Subcutaneous adipose tissue (tissue), 4 donors: ENCODE data around the gene STYXL1. TPM values are rescaled to one million over a fixed set of nuclear protein-coding genes. Genes with fewer than 3 reads are reported as not detected.

Experiments used
- total RNA-seq, 4 donors: library from RNA; depleted of rRNA; stranded (reverse); fragments of >200 nt; gene quantifications; one replicate each; pipeline ENCODE4 v1.1.0, GENCODE V29; 2016
- TF ChIP-seq, protein P1 (sequence below): fragments of 450-650 bp; IDR thresholded peaks from one replicate; pipeline ENCODE4 v1.5.1; 2016; ENCODE audit warnings: low read depth, mild to moderate bottlenecking, control low read depth, antibody characterized with exemption, moderate library complexity

The STYXL1 gene
- total RNA-seq, 4 donors from 2014 or later, result 14.8 to 37.1 (median 26.0) TPM

DNA sequence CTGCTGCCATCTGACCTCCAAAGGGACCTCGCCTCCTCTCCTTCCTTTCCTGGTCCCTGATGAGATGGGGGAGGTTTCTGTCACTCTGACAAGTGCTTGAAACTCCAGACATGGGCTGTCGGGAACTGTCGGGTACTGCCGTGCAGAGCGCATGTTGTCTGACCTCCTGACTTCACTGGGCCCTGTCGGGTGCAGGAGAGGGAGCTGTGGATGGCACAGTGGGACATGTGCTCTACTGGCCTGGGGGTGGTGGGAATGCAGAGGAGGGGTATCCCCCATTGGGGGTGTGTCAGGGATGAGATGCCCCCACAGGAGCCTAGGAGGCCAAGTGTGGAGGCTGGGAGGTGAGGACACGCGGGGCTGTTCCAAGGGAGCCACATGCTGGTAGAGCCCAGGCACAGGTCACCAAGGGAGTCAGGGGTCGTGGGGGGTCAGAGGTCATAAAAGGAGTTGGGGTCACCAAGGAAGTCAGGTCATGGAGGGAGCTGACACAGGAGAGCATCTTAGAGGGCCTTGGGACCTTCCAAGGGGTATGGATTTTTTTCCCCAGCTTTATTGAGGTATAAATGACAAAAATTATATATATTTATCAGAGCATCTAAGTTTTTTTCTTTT lies 84.3 kb downstream of the STYXL1 start:
- TF ChIP-seq, protein P1, sequence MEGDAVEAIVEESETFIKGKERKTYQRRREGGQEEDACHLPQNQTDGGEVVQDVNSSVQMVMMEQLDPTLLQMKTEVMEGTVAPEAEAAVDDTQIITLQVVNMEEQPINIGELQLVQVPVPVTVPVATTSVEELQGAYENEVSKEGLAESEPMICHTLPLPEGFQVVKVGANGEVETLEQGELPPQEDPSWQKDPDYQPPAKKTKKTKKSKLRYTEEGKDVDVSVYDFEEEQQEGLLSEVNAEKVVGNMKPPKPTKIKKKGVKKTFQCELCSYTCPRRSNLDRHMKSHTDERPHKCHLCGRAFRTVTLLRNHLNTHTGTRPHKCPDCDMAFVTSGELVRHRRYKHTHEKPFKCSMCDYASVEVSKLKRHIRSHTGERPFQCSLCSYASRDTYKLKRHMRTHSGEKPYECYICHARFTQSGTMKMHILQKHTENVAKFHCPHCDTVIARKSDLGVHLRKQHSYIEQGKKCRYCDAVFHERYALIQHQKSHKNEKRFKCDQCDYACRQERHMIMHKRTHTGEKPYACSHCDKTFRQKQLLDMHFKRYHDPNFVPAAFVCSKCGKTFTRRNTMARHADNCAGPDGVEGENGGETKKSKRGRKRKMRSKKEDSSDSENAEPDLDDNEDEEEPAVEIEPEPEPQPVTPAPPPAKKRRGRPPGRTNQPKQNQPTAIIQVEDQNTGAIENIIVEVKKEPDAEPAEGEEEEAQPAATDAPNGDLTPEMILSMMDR, result no peak

DNA sequence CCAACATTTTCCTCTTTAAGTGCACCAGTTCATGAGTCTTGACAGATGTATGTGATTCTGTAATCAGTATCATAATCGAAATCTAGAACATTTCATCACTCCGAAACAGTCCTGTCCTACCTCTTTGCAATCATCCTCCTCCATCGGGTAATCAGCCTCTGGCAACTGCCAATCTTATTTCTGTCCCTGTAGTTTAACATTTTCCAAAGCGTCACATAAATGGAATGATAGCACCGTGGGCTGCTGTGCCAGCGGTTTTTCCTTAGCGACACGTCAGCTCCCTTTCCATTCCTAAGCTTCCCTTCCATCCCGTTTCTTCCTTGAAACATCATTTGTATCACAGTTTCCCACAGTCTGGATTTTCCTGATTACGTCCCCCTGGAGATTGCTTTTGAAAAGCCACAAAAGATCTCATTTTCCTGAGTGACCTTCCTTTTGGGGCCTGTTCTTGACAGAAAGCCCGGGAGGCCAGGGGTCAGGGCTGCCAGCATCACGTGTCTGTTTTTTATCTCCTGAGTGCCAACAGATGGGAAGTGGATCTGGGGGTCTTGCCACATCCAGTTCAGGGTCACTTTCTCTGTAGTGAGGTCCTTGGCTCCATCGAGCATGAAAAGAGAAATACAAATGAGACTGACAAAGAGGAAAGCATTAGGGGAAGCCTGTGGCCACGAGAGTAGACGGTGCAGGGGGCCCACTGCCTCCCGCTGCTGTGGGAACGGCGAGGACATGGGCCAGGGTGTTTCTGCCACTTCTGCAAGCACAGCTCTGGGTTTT lies 85.0 kb downstream of the STYXL1 start:
- TF ChIP-seq, protein P1, result no peak

DNA sequence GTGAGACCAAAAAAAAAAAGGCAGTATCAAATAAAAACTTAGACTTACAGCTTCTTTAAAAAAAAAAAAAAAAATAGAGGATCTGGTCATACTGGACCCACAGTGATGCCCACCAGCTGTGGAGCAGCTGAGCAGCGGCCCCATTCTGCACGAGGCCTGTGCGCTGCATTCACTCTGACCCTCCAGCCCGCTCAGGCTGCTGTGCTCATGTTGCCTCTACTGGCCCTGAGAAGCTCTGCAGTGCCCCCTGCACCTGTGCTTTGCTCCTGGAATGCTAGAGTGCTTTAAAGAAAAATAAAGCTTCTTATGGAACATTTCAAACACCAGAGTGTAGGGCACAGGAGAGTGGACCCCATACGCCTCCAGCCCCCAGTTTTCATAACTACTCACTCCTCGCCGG lies 86.6 kb downstream of the STYXL1 start:
- TF ChIP-seq, protein P1, result no peak

DNA sequence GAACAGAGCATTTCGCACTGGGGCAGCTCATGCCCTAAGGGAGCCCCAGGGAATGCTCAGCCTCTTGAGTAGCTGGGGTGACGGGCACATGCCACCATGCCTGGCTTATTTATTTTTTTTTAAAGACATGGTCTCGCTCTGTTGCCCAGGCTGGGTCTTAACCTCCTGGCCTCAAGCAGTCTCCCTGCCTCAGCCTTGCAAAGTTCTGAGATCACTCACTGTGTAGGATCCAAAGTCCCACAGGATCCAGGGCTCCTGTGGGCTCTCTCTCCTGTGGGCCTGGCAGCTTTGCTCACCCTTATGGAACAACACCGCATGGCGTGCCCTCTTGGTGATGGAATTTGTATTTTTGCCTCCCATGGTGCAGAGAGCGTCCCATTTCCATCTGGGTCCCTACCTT lies 87.4 kb downstream of the STYXL1 start:
- TF ChIP-seq, protein P1, result no peak

DNA sequence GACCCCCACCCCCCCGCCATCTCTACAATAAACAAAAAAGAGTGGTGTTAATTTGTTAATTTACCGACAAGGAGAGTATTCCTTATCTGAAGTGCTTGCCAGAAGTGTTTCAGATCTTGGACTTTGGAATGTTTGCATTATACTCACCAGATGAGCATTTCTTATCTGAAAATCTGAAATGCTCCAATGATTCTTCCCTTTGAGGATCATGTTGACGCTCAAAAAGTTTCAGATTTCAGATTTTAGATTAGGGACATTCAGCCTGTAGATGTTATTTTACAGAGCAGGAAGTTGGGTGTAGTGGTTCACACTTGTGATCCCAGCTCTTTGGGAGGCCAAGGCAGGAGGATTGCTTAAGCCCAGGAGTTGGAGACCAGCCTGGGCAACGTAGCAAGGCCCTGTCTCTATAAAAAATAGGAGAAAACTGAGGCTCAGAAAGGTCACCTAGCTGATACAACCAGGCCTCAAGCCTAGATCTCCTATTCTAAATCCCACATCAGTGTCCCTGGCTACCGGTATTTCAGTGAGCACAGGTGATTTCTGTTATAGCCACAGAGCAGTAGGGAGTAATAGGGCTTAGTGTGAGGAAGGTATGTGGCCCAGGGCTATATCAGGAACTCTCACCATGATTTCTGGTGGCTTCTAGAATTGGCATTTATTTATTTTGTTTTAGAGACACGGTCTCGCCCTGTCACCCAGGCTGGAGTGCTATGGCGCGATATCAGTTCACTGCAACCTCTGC lies 88.8 kb downstream of the STYXL1 start:
- TF ChIP-seq, protein P1, result no peak

DNA sequence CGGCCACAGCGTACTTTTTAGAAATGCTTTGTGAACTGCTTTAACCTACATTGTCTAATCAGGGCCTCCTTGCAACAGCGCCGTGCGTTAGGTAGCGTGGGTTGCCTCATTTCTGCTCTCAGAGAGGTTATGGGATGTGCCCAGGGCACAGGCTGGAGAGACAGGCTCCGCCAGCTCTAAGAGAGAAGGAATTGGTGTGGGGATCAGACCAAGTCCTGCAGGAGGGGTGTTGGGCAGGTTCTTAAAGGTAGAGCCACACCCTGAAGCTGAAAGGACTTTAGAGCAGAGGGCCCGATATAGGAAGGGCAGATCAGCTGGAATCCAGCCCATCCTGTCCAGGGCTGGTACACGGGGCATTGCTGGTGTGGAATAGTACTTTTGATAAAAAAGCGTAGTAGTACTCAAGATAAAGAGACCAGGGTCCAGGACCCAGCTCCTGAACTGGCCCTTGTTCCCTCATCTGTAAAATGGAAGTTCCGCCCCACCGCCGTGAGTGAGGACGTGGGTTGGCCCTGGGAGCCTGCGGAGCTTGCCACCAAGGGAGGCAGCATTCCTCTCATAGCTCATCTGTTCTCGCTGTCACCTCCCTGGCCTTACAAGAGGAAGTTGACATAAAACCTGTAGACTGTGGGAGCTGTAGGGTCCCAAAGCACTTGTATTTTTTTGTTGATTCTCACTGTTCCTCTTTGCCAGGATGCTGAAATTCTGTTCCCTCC lies 90.6 kb downstream of the STYXL1 start:
- TF ChIP-seq, protein P1, result no peak
